KOPT-K1 (cell line): ENCODE results near the gene SLC6A3.
"Not testable (repeated sequence)": the region's sequence is repeated elsewhere in the genome, so short reads cannot be mapped to it uniquely, and the experiment has no call there.

ENCODE experiments used
- H3K27ac ChIP-seq: fragments of 200-600 bp; sonication (generic); 2 replicates; pipeline ENCODE4 v1.5.1; 2016; ENCODE audit warnings: antibody characterized with exemption, mild to moderate bottlenecking, low read depth, low read length; ENCODE audit not compliant: poor library complexity, severe bottlenecking
- H3K36me3 ChIP-seq: fragments of 200-600 bp; sonication (generic); 2 replicates; pipeline ENCODE4 v1.5.1; 2017; ENCODE audit warnings: antibody characterized with exemption, mild to moderate bottlenecking, low read length, moderate library complexity; ENCODE audit not compliant: insufficient read depth
- H3K9me3 ChIP-seq: fragments of 200-600 bp; sonication (generic); 2 replicates; pipeline ENCODE4 v1.5.1; 2017; ENCODE audit warnings: antibody characterized with exemption, low read length, mild to moderate bottlenecking; ENCODE audit not compliant: insufficient read depth, poor library complexity, severe bottlenecking

Gene SLC6A3

DNA sequence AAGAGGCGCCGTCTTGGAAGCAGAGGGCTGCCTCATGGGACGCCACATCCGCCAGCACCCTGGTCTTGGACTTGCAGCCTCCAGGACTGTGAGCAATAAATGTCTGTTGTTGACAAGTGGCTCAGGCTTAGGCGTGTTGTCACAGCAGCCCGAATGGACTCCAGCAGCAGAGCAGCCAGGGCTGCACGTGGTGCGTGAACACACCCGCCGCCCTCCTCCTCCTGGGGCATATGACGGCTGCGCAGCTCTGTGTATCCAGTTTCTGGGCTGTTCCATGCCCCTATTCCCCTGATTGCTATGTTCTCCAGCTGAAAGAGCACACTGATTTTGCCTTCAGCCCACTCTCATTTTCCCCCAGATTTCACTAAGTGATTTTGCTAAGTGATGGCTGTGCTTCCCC, 64.3 kb downstream of the SLC6A3 start:
- H3K9me3 ChIP-seq: peaks cover 22% of the 10 kb centered on the region
- no peak overlapping the region for H3K27ac ChIP-seq
- H3K36me3 ChIP-seq: no peaks in the 10 kb centered on the region

DNA sequence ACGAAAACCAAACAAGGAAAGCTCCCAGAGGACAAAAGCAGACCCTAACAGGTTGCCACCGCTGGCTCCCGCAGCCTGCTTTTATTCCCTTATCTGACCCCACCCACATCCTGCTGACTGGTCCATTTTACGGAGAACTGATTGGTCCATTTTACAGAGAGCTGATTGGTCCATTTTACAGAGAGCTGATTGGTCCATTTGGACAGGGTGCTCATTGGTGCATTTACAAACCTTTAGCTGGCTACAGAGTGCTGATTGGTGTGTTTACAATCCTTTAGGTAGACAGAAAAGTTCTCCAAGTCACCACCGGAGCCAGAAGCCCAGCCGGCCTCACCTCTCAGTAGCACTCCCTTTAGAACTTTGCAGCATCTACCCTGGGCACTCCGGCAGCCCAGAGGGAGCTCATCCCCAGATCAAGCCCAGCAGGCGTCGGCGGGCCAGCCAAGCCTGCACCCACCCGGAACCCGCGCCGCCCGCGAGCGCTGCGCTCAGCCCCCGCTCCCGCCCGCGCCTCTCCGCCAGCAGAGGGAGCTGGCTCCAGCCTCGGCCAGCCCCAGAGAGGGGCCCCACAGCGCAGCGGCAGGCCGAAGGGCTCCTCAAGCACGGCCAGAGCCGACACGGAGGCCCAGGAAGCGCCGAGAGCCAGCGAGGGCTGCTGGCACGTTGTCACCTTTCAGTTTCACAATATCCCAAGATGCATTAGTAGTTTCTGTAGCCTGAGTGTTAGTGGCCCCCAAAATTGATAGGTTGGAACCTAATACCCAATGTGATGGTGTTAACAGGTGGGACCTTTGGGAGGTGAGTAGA, 65.0 kb downstream of the SLC6A3 start:
- peaks cover 22% of the 10 kb centered on the region for H3K9me3 ChIP-seq
- H3K36me3 ChIP-seq: no peaks in the 10 kb centered on the region
- no peak overlapping the region for H3K27ac ChIP-seq

DNA sequence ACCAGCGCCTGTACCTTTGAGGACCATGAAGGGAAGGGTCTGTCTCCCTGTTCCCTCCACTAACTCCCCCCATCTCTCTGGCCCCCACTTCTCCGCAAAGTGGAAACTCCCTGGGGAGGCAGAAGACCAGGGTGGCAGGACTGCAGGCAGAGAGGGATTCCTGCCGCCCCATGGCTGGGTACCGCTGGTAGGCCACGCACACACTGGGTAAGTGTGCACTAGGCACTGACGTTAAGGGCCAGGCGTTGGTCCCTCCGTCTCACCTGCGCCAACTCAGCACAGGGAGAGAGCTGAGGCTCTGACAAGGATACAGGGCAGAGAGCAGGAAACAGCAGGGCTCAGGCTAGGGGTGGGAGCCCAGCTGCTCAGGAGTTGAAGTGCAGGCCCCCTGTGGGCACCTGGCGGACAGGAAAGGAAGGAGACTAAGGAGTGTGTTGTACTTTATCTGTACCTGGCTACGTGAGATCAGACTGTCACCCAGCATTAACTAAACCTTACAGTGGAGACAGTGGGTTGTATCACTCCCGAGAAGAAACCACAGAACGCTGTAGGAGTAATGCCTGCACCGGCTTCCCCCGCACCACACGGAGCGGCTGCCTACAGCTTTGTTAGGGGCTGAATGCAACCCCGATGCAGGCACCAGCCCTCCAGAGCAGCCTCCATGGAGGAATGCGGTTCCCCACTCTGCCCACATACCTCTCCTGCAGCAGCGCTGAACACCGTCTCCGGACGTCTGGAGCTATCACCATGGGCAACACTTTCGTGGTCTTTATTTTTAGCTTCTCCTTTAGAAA, 66.2 kb downstream of the SLC6A3 start:
- Histone ChIP-seq H3K36me3 (no peaks in the 10 kb centered on the region), H3K9me3 (peaks cover 22% of the 10 kb centered on the region), H3K27ac (no peak overlapping the region)

DNA sequence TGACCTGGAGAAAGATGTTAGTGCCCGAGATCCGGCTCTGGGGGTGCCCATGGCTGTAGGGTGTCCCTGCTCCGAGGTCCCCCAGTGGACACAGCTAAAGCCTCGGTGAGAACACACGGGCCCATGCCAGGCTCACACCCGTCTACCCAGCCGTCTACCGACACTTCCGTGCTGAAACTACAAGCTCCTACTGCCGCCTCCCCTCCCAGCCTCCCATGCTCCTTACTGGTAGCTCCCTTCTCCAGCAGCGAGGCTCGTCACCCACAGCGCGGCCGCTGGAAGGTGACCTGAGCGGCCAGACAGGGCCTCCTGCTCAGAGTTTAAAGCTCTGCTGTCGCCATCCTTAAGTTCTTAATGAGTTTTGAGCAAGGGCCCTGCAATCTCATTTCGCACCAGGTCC, 67.1 kb downstream of the SLC6A3 start:
- no peaks in the 10 kb centered on the region for H3K36me3 ChIP-seq
- no peak overlapping the region for H3K27ac ChIP-seq
- peaks cover 22% of the 10 kb centered on the region for H3K9me3 ChIP-seq

DNA sequence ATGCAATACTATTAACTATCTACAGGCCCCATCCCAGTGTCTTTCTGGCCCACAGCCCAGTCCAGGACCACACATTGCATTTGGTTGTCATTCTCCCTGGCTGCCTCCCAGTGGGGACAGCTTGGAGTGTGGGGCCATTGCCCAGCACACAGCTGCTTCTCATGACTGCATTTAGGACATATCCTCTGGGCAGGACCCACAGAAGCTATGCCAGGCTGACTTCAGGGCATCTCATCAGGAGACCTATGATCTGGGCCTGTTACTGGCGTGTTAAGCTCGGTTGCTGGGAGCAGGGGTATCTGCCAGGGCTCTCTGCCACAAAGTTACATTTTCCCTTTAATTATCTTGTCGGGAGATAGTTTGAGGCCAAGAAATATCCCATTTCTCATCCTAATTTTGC, 68.3 kb downstream of the SLC6A3 start:
- peaks cover 22% of the 10 kb centered on the region for H3K9me3 ChIP-seq
- no peak overlapping the region for H3K27ac ChIP-seq
- H3K36me3 ChIP-seq: no peaks in the 10 kb centered on the region

DNA sequence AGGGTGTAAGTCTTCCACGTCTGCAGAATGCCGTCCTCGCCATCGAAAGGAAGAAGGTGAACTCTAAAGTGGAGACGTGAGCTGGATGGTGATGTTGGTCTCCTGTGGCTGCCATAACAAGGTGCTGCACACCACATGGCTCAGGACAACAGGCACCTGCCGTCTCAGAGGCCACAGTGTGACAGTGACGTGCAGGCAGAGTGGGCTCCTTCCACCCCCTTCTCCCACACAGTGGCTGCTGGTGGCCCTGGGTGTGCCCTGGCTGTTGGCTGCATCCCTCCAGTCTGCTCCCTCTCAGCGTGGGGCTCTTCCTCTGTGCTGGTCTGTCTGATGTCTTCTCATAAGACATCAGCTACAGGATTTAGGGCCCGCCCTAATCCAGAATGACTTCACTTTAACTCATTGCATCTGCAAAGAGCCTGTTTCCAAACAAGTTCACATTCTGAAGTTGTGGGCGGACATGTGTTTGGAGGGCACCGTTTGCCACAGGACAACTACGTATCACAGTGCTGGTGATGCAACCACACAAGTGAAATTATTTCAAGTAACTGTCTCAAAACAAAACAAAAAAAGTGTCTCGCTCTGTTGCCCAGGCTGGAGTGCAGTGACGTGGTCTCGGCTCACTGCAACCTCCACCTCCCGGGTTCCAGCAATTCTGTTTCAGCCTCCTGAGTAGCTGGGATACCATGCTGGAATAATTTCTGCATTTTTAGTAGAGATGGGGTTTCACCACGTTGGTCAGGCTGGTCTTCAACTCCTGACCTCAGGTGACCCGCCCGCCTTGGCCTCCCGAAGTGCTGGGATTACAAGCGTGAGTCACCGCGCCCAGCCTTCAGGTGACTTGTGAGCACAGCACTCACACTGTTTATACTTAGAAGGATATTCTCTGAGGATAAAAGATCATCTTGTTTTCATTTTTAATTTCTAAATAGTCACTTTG, 69.1 kb downstream of the SLC6A3 start:
- H3K36me3 ChIP-seq: no peaks in the 10 kb centered on the region
- no peak overlapping the region for H3K27ac ChIP-seq
- H3K9me3 ChIP-seq: peaks cover 22% of the 10 kb centered on the region

DNA sequence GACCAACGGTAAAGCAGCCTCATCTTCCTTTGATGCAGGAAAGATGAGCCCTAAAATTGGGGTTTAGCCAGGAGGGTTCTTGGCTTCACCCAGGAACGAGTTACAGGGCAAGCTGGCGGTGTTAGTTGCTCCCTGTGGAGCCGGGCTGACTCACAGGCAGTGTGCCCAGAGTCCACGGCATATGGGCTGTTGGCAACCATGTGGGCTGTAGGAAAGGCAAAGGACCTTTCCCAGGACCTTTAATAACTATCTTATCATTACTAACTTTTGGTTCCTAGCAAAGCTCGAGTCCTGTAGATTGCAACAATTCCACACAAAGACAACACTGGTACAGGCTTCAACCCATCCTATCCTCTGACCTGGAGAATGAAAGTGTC, 70.6 kb downstream of the SLC6A3 start:
- Histone ChIP-seq H3K27ac (no peak overlapping the region), H3K9me3 (peaks cover 18% of the 10 kb centered on the region), H3K36me3 (no peaks in the 10 kb centered on the region)

DNA sequence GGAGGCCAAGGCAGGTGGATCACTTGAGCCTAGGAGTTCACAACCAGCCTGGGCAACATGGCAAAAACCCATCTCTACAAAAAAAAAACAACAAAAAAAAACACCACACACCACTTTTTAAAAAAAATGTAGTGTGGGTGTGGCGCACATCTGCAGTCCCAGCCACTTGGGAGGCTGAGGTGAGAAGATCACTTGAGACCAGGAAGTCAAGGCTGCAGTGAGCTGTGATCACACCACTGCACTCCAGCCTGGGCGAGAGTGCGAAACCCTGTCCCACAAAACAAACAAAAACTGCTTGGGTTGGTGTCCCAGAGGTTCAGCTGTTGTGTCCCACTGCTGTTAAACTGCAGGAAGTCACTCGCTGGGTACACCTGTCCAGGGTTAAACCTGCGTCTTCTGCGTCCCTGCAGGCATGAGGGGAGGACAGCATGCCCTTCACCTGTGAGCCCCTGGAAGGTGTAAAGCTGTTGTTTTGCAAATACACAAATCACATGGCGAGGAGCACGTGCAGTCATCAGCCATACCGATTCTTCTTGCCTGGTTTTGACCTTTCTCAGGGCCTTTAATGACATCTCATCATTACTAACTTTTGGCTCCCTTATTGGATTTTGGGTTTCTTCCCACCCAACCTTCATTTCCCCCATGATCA, 71.1 kb downstream of the SLC6A3 start:
- Histone ChIP-seq H3K36me3 (no peaks in the 10 kb centered on the region), H3K27ac (no peak overlapping the region), H3K9me3 (peaks cover 13% of the 10 kb centered on the region)

DNA sequence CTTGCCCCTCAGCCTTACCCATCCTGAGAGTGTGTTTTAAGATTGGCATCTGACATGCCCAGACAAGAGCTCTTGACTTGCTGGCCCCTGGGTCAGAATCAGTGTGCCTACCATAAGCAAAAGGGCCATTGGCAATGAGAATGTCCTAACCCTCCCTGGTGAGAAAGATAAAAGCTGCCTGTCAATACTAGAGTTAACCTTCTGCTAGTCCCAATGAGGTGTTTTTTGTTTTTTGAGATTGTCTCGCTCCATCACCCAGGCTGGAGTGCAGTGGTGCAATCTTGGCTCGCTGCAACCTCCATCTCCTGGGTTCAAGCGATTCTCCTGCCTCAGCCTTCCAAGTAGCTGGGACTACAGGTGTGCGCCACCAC, 73.3 kb downstream of the SLC6A3 start:
- H3K36me3 ChIP-seq, H3K9me3 ChIP-seq, H3K27ac ChIP-seq: not testable (repeated sequence)

DNA sequence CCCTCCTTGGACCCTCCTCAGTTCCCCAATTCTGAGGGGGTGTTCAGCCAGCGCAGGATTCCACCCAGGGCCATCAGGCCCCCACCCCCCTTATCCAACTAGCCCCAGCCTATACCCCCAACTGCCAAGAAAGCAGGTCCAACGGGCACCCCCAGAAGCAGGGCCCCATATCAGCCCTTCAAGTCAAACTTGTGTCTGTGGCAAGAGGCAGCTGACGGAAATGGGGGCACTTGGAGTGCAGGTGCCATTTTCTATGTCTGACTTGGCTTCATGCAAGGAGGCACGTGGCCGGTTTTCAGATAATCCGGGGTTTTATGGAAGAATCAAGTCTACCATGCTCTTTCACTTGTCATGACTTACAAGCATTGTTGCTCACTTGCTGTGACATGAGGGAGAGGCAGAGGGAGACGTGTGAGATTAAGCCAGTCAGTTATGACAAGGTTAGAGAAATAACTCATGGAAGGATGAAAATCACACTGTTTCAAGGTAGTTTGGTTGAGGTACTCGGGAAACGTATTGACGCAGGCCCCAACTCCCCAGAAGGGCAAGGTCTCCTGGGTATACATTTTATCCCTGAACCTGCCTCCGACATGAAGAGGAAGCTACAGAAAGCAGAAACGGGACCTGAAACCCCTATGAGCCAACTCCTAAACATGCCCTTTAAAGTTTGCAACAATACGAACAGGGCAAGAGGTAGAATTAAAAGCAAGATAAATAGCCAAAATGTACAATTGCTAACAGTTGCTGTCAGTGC, 73.8 kb downstream of the SLC6A3 start:
- H3K36me3 ChIP-seq: no peaks in the 10 kb centered on the region
- H3K27ac ChIP-seq: no peak overlapping the region
- H3K9me3 ChIP-seq: no peaks in the 10 kb centered on the region

DNA sequence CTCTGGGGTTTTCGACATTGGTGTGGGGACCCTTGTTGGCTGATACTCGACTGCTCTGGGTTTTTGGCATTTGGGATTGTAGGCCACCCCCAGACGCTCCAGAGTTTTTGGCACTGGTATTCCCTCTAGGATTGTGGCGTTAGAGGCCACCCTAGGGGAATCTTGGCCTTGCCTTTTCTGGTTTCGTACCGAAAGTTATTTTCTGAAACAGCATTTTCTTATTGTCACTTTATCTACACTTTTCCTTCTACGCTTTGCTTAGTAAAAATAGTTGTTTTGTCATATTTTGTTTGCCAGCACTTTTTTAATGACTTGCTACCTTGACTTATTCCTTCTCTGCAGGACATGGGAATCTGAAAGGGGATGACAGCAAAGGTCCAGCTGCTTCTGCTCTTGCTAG, 75.2 kb downstream of the SLC6A3 start:
- Histone ChIP-seq H3K36me3 (no peaks in the 10 kb centered on the region), H3K9me3 (no peaks in the 10 kb centered on the region)

DNA sequence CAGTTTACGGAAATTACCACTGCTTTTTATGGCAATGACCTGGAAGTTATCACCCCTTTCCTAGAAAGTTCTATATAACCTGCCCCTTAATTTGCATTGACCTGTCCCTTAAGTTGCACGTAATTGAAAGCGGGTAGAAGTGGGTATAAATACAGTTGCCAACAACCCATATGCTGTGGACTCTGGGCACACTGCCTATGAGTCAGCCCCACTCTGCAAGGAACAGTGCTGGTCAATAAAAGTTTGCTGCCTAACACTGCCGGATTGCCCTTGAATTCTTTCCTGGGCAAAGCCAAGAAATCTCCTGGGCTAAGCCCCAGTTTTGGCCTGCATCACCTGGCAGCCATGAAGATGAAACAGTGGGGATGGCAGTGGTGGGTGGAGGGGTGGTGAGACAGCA, 76.5 kb downstream of the SLC6A3 start:
- no peaks in the 10 kb centered on the region for H3K36me3 ChIP-seq
- H3K9me3 ChIP-seq: no peaks in the 10 kb centered on the region
- no peak overlapping the region for H3K27ac ChIP-seq

More for the DNA sequence above, 75.2 kb downstream of the SLC6A3 start:
- H3K27ac ChIP-seq: no peak overlapping the region

DNA sequence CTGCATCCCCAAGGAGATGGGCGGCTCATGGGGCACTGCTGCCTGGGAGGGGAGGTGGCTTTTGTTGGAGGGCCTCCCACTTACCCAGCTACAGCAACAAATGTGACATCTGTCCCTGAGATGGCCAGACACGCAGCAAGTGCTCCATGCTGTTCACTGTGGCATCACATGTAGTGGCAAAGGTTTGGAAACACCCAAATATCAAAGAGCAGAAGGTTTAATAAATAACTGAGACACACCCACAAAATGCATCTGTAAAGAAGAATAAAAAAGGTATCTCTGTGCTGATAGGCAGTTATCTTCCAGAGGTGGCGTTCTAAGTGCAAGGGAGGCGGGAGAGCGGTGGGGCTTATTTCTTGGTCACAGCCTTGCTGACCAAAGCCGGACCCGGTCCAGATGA, 77.0 kb downstream of the SLC6A3 start:
- Histone ChIP-seq H3K27ac (no peak overlapping the region), H3K9me3 (no peaks in the 10 kb centered on the region), H3K36me3 (no peaks in the 10 kb centered on the region)

DNA sequence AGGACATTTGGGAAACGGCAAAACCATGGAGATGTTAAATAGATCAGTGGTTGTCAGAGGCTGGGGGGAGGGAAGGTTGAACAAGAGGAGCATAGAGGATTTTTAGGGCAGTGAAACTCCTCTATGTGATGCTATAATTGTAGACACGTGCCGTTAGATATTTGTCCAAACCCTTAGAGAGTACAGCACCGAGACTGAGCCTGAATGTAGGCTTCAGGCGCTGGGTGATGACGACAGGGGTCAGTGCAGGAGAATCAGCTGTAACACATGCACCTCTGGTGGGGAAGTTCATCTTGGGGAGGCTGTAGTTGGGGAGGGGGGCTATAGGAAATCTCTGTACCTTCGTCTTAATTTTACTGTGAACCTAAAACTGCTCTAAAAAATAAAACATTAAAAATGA, 78.1 kb downstream of the SLC6A3 start:
- Histone ChIP-seq H3K27ac (no peak overlapping the region), H3K36me3 (no peaks in the 10 kb centered on the region), H3K9me3 (no peaks in the 10 kb centered on the region)
